GM12874 (cell line): ENCODE measurements around the gene LCN10.

ENCODE experiments used
- CTCF ChIP-seq: IDR thresholded peaks from 2 replicates; pipeline ENCODE4 v1.5.1; 2011; ENCODE audit warnings: low read depth, mild to moderate bottlenecking, control low read depth, low read length, moderate library complexity; ENCODE audit not compliant: insufficient read depth

The LCN10 gene

DNA sequence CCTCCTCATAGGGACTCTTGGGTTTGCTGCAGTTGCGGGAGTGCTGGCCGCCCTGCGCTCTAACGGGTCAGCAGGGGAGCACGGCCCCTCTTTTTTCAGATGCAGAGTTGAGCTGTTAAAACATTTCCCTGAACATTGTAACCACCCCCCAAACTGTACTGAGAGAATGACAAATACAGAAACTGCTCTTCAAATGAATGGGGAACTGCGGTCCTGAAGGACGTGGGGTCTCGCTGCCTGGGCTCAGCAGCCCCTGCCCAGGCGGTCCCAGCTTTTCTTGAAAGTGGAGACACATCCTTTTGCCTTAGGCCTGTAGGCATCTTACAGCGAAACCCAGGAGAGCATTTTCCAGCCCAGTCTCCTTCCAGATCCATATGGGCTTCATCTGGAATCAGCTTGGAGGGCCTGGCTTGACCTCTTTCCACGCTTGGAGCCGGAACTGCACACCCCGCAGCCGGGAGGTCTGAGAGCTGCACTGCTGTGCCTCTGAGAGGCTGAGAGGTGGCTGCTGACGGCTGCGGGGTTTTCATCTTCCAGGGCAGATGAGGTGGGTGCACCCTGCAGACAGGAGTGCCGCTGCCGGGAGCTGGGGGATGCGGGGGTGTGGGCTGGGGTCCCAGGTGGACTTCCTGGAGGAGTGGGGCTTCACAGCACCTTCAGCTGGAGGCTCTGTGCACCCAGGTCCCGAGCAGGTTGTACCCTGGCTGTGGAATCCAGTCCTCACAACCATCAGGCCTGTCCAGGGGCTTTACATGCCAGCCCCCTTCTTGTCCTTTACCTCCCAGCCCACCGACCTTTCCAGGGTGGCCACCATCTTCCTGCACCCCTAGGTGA is 54.2 kb downstream of the LCN10 start:
- no peak for TF ChIP-seq CTCF
